VCaP (cell line): ENCODE data around the gene GUCA2B.

Source experiments
- H3K27ac ChIP-seq: fragments of 450-650 bp; 2 replicates; pipeline ENCODE4 v1.5.1; 2017
- TF ChIP-seq, protein P1 (sequence below): fragments of 450-650 bp; conservative IDR thresholded peaks from 2 replicates; pipeline ENCODE4 v1.5.1; 2017; ENCODE audit warnings: mild to moderate bottlenecking, moderate library complexity

GUCA2B gene

DNA sequence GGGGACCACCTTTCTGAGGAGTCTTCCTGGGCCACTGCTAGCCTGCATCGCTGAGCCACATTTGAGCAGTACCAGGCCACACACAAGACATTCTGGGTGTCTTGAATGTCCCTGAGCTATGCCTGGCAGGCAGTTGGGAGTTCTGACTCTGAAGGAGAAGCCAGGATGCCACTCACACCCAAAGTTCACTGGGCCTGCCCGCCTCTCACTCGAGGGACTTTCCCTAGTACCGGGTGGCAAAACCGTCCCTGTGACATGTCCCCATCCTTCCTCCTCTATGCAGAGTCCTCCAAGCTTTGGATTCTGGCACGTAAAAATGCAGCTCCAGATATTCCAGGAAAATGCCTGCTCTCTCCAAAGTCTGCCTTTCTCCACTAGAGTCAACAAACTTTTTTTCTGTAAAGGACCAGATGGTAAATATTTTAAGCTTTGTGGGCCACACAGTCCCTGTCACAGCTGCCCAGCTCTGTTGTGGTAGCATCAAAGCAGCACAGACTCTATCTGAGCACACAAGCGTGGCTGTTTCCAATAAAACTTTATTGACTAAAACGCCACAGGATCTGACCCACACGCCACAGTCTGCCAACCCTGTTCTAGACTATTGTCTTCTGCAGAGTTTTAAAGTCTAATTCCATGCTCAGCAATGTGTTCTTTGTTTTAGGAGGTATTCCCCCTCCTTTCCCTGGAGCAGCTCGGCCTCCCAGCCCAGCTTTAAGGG is 19.2 kb upstream of the GUCA2B start:
- H3K27ac ChIP-seq = no peak overlapping the region
- TF ChIP-seq, protein P1, sequence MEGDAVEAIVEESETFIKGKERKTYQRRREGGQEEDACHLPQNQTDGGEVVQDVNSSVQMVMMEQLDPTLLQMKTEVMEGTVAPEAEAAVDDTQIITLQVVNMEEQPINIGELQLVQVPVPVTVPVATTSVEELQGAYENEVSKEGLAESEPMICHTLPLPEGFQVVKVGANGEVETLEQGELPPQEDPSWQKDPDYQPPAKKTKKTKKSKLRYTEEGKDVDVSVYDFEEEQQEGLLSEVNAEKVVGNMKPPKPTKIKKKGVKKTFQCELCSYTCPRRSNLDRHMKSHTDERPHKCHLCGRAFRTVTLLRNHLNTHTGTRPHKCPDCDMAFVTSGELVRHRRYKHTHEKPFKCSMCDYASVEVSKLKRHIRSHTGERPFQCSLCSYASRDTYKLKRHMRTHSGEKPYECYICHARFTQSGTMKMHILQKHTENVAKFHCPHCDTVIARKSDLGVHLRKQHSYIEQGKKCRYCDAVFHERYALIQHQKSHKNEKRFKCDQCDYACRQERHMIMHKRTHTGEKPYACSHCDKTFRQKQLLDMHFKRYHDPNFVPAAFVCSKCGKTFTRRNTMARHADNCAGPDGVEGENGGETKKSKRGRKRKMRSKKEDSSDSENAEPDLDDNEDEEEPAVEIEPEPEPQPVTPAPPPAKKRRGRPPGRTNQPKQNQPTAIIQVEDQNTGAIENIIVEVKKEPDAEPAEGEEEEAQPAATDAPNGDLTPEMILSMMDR = no peak

DNA sequence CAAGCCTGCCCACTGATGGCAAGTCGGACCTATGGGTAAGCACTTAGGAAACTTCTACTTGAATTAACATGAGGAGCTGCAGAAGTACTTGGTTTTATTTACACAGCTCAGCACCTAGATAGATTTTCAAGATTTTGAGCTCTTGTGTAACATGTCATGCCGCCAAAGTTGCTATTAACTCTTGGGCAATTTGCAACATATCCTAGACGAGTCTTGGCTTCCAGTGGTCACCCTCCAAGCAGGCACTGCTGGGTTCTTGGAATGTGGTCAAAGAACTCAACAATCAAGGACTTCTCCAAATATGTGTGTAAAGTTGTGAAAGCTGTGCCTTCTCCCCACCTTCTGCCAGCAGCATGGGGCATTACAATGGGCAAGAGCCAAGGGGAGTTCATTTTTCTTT is 17.8 kb upstream of the GUCA2B start:
- H3K27ac ChIP-seq = no peak overlapping the region
- TF ChIP-seq, protein P1 = no peak

DNA sequence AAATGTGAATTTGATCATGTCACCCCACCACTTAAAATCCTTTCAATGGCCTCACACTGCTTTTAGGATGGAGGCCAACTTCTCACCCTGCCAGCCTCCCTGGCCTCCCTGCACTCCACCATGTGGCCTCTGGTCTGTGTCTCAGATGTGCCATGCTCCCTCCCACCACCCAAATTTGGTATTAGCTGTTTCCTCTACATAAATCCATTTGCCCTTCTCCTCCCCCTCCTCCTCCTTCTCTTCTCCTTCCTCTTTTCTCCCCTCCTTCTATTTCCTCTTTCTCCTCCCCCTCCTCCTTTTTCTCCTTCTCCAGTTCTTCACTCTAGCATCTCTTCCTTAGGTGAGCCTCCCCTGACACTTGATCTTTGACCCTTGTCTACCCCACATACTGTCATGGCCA is 16.7 kb upstream of the GUCA2B start:
- H3K27ac ChIP-seq = no peak overlapping the region
- TF ChIP-seq, protein P1 = no peak

DNA sequence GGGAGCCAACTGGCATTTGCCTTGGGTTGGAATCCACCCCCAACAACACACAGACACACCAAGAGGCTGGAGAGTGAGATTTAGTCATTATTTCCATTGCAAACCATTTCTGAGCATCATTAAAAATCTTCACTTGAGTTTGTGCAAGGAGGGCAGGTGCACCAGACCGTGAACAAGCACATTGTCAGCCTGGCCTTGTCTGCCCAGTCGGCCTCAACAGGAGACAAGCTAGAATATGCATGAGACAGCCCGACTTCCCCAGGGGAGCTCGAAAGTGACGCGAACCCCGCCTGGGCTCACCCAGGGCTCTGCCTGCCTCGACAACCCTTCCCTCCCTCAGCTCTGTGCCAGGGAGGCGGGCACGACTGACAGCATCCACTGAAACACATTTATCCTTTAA is 15.4 kb upstream of the GUCA2B start:
- H3K27ac ChIP-seq = no peak overlapping the region
- TF ChIP-seq, protein P1 = no peak

DNA sequence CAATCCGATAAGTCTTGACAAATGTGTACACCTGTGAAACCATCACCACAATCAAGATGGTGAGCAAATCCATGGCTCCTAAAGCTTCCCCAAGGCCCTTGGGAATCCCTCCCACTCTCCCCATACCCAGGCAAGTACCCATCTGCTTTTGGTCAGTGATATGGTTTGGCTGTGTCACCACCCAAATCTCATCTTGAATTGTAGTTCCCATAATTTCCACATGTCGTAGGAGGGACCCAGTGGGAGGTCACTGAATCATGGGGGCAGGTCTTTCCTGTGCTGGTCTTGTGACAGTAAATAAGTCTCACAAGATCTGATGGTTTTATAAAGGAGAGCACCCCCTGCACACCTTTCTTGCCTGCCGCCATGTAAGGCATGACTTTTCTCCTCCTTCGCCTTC is 14.6 kb upstream of the GUCA2B start:
- H3K27ac ChIP-seq = no peak overlapping the region
- TF ChIP-seq, protein P1 = no peak

DNA sequence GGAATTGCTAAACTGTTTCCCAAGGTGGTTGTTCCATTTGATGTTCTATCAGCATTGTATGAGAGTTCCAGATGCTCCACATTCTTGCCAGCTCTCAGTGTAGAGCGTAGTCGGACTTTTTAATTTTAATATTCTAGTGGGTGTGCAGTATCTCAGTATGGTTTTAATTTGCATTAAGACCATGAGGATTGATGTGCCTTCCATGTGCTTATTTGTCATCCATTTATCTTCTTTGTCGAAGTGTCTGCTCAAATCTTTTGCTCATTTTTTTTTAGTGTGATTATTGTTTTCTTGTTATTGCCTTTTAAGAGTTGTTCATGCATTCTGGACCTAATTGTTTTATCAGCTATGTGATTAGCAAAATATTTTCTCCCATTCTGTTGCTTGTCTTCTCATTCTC is 13.8 kb upstream of the GUCA2B start:
- TF ChIP-seq, protein P1 = no peak
- H3K27ac ChIP-seq = no peak overlapping the region

DNA sequence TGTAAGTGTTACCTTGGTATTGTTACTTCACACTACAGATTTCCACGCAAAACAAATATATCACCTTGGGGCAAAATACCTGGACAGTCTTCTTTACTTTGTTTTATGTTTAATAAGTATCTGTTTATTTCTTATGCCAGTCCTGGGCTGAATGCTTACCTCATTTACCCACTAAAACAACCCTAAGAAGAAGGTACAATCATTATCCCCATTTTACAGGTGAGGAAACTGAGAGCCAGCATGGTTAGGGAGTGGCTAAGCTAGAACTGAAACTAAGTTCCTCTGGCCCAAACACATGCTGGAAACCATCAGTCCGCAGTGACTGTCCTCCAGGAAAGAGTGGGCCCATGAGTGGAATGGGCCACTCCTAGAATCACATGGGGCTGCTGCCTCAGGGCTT is 13.0 kb upstream of the GUCA2B start:
- TF ChIP-seq, protein P1 = no peak

More for the DNA sequence above, 13.0 kb upstream of the GUCA2B start:
- no peak overlapping the region for H3K27ac ChIP-seq
